Keratinocyte (primary cell): ENCODE measurements around the gene COG5.

Experiments used
- EZH2 ChIP-seq: IDR thresholded peaks from one replicate; pipeline ENCODE4 v1.6.1; 2012; ENCODE audit warnings: inconsistent platforms, mild to moderate bottlenecking, low read length, moderate library complexity
- TF ChIP-seq, protein P1 (sequence below), 3 experiments: IDR thresholded peaks in 1 of 3; conservative IDR thresholded peaks in 1 of 3; optimal IDR thresholded peaks in 1 of 3; 2 replicates in 2 of 3; 3 replicates in 1 of 3; pipeline versions ENCODE3 to v1.5.1; 2011; ENCODE audit warnings: low read length in 3 of 3, mild to moderate bottlenecking in 3 of 3, moderate library complexity in 2 of 3, control low read depth in 1 of 3, inconsistent platforms in 1 of 3; ENCODE audit not compliant: insufficient read depth in 2 of 3; ENCODE audit errors: extremely low read depth in 1 of 3

DNA sequence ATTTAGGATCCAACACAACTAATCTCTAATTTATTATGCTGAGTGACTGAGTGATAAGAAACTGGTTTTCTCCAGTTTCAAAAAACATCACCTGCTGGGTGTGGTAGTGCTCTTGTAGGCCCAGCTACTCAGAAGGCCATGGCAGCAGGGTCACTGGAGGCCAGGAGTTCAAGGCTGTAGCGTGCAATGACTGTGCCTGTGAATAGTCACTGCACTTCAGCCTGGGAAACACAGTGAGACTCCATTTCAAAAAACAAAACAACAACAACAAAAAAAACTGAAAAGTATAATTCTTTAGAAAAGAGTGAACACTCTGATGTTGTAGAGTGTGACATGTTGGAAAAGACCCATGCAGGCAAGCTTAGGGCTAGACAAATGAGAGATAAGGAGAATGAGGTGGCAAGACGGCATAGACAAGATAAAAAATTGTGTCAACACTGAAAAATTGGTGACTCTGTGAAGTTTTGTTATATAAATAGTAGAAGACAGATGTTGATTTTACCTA, 243.9 kb downstream of the COG5 start:
- TF ChIP-seq, protein P1, sequence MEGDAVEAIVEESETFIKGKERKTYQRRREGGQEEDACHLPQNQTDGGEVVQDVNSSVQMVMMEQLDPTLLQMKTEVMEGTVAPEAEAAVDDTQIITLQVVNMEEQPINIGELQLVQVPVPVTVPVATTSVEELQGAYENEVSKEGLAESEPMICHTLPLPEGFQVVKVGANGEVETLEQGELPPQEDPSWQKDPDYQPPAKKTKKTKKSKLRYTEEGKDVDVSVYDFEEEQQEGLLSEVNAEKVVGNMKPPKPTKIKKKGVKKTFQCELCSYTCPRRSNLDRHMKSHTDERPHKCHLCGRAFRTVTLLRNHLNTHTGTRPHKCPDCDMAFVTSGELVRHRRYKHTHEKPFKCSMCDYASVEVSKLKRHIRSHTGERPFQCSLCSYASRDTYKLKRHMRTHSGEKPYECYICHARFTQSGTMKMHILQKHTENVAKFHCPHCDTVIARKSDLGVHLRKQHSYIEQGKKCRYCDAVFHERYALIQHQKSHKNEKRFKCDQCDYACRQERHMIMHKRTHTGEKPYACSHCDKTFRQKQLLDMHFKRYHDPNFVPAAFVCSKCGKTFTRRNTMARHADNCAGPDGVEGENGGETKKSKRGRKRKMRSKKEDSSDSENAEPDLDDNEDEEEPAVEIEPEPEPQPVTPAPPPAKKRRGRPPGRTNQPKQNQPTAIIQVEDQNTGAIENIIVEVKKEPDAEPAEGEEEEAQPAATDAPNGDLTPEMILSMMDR (optimal IDR thresholded peaks at IDR 0.05 in 1 of 3, IDR thresholded peaks at IDR 0.05 in 1 of 3, conservative IDR thresholded peaks at IDR 0.05 in 1 of 3; ENCODE audit: extremely low read depth in 1 of 3, insufficient read depth in 2 of 3, low read length in 3 of 3) = no peak
- no peak for TF ChIP-seq EZH2
